T-cell (primary cell): ENCODE data around the gene CLP1. TPM values are rescaled to one million over a fixed set of nuclear protein-coding genes. Genes with fewer than 3 reads are reported as not detected.

ENCODE experiments used
- ATAC-seq, 4 experiments: fragments of 200-7000 bp in 3 of 4; fragments of 150-1000 bp in 1 of 4; cut with Tn5 transposase; replicated peaks in 1 of 4; 1 replicate in 3 of 4; 2 replicates in 1 of 4; pipeline ENCODE4 v1.10.0; 2021; ENCODE audit warnings: moderate library complexity in 3 of 4, mild to moderate bottlenecking in 2 of 4, moderate number of reproducible peaks in 1 of 4
- CTCF ChIA-PET, 2 donors: fragments of 300-600 bp; sonication (Branson Sonifier 250); formaldehyde crosslinking; loops; one replicate each; lab custom pipeline; 2022; ENCODE audit warnings: antibody characterized with exemption in 2 of 2; lab: Charles Lee
- POLR2A ChIA-PET, 2 donors: fragments of 300-600 bp; sonication (Branson Sonifier 250); formaldehyde crosslinking; loops; one replicate each; lab custom pipeline; 2022; ENCODE audit warnings: antibody characterized with exemption in 2 of 2; lab: Charles Lee
- DNase-seq, 35 experiments: peaks; one replicate each; pipeline versions ENCODE4 v3.0.0 to v3.0.0-alpha.2; 2013 to 2023
- H3K27ac ChIP-seq: one replicate; pipeline ENCODE4 v1.5.1; 2013; ENCODE audit warnings: low read length
- H3K27me3 ChIP-seq, 2 experiments: replicated peaks in 1 of 2; 1 replicate in 1 of 2; 2 replicates in 1 of 2; pipeline versions ENCODE4 v1.6.1 to v1.7.0; 2013; ENCODE audit warnings: low read length in 1 of 2, mixed read lengths in 1 of 2; ENCODE audit not compliant: control insufficient read depth in 2 of 2, insufficient read depth in 2 of 2; ENCODE audit errors: extremely low read depth in 1 of 2
- H3K36me3 ChIP-seq, 2 donors: 1 replicate in 1 of 2; 2 replicates in 1 of 2; pipeline versions ENCODE4 v1.6.1 to v1.7.0; 2013; ENCODE audit warnings: low read length in 1 of 2; ENCODE audit not compliant: control insufficient read depth in 2 of 2, insufficient read depth in 1 of 2; ENCODE audit errors: extremely low read depth in 1 of 2
- H3K4me1 ChIP-seq, 2 experiments: 1 replicate in 1 of 2; 2 replicates in 1 of 2; pipeline versions ENCODE4 v1.6.1 to v1.7.0; 2013; ENCODE audit warnings: low read length in 2 of 2, mixed read lengths in 1 of 2; ENCODE audit not compliant: insufficient read depth in 2 of 2, control insufficient read depth in 1 of 2; ENCODE audit errors: extremely low read depth in 1 of 2
- H3K4me3 ChIP-seq, 2 donors: 1 replicate in 1 of 2; 2 replicates in 1 of 2; pipeline versions ENCODE4 v1.5.1 to v1.7.0; 2013; ENCODE audit warnings: mild to moderate bottlenecking in 2 of 2, low read length in 1 of 2, moderate library complexity in 1 of 2; ENCODE audit not compliant: control insufficient read depth in 1 of 2; ENCODE audit errors: extremely low read depth in 1 of 2
- H3K9me3 ChIP-seq: 2 replicates; pipeline ENCODE4 v1.7.0; 2013
- H3K27ac Mint-ChIP-seq, 2 donors: one replicate each; pipeline ENCODE4 v1.8.0; 2020 to 2021; ENCODE audit warnings: mild to moderate bottlenecking in 2 of 2, mixed read lengths in 2 of 2
- H3K27me3 Mint-ChIP-seq, 2 donors: one replicate each; pipeline ENCODE4 v1.8.0; 2021 to 2022; ENCODE audit warnings: mixed read lengths in 2 of 2
- H3K36me3 Mint-ChIP-seq: one replicate; pipeline ENCODE4 v1.8.0; 2021; ENCODE audit warnings: mixed read lengths
- H3K4me1 Mint-ChIP-seq, 3 donors: one replicate each; pipeline ENCODE4 v1.8.0; 2020 to 2022; ENCODE audit warnings: mixed read lengths in 3 of 3, mild to moderate bottlenecking in 1 of 3
- H3K4me3 Mint-ChIP-seq, 3 donors: one replicate each; pipeline ENCODE4 v1.8.0; 2020 to 2022; ENCODE audit warnings: mild to moderate bottlenecking in 3 of 3, mixed read lengths in 3 of 3, moderate library complexity in 3 of 3
- H3K9me3 Mint-ChIP-seq, 3 donors: one replicate each; pipeline ENCODE4 v1.8.0; 2020 to 2022; ENCODE audit warnings: mixed read lengths in 3 of 3
- WGBS: methylation state at CpG from one replicate; pipeline ENCODE4 v1.1.5; 2013; ENCODE audit warnings: missing lambda C conversion rate; ENCODE audit not compliant: insufficient coverage; 5-methylcytosine and 5-hydroxymethylcytosine counted together
- total RNA-seq, 35 experiments: library from RNA in 6 of 35; stranded (reverse) in 6 of 35; fragments of 120-200 nt in 1 of 35; gene quantifications; one replicate each; pipeline versions ENCODE4 v1.2.1 to v1.2.4 and lab custom pipeline; 2013 to 2026

Gene CLP1
- total RNA-seq, 5 donors from 2014 or later (not counting 1 experiment from before 2014, with no cell fraction given), result 14.3 to 16.0 (median 14.5) TPM

GRCh38 chr11:57662893-57663292, 5.3 kb downstream of the CLP1 start:
- H3K4me3 Mint-ChIP-seq, result no peak overlapping the region
- Histone ChIP-seq H3K4me3 (no peak overlapping the region), H3K9me3 (no peaks in the 10 kb centered on the region), H3K27ac (no peak overlapping the region), H3K27me3 (no peaks in the 10 kb centered on the region), H3K4me1 (peaks cover 10 to 27% of the 10 kb centered on the region in 2 experiments), H3K36me3 (peaks cover 5 to 37% of the 10 kb centered on the region in 2 donors)
- ChIA-PET CTCF (interaction anchor here in 1 of 2 donors (0.9 kb wide), 1 partner anchor 905 kb away, joined by 3 read pairs; no protein-coding TSS in a partner anchor), POLR2A (no interaction called here)
- peak in 1 of 35 experiments; percentile 24 for DNase-seq
- H3K27ac Mint-ChIP-seq, result no peak overlapping the region
- ATAC-seq, result no peak
- no peaks in the 10 kb centered on the region for H3K9me3 Mint-ChIP-seq
- H3K27me3 Mint-ChIP-seq, result no peaks in the 10 kb centered on the region
- H3K4me1 Mint-ChIP-seq, result peaks cover 29 to 43% (median 40%) of the 10 kb centered on the region in 3 donors
- H3K36me3 Mint-ChIP-seq, result peaks cover 30% of the 10 kb centered on the region
- 30% methylated on average over 1 of the region's 4 CpGs for WGBS

DNA sequence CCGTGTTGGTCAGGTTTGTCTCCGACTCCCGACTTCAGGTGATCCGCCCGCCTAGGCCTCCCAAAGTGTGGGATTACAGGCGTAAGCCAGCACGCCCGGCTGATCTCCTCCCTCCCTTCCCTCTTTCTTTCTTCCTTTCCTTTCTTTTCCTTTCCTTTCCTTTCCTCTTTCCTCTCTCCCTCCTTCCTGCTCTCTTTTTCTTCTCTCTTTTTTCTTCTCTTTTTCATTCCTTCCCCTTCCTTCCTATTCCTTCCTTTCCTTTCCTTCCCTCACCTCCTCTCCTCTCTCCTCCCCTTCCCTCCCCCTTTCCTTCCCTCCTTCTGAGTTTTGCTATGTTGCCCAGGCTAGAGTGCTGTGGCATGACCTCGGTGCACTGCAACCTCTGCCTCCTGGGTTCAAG, 6.4 kb downstream of the CLP1 start:
- no peaks in the 10 kb centered on the region for H3K27me3 Mint-ChIP-seq
- DNase-seq (no peak), ATAC-seq (no peak)
- Histone ChIP-seq H3K27me3 (no peaks in the 10 kb centered on the region), H3K27ac (no peak overlapping the region), H3K4me3 (no peak overlapping the region), H3K9me3 (no peaks in the 10 kb centered on the region), H3K4me1 (peaks cover 8 to 18% of the 10 kb centered on the region in 2 experiments), H3K36me3 (peaks cover 5 to 37% of the 10 kb centered on the region in 2 donors)
- ChIA-PET POLR2A (no interaction called here), CTCF (no interaction called here)
- H3K4me1 Mint-ChIP-seq, result peaks cover 24 to 40% (median 37%) of the 10 kb centered on the region in 3 donors
- WGBS, result 95% methylated on average over 6 of the region's 9 CpGs
- no peak overlapping the region for H3K27ac Mint-ChIP-seq
- no peak overlapping the region for H3K4me3 Mint-ChIP-seq
- H3K36me3 Mint-ChIP-seq, result peaks cover 28% of the 10 kb centered on the region
- H3K9me3 Mint-ChIP-seq, result no peaks in the 10 kb centered on the region

DNA sequence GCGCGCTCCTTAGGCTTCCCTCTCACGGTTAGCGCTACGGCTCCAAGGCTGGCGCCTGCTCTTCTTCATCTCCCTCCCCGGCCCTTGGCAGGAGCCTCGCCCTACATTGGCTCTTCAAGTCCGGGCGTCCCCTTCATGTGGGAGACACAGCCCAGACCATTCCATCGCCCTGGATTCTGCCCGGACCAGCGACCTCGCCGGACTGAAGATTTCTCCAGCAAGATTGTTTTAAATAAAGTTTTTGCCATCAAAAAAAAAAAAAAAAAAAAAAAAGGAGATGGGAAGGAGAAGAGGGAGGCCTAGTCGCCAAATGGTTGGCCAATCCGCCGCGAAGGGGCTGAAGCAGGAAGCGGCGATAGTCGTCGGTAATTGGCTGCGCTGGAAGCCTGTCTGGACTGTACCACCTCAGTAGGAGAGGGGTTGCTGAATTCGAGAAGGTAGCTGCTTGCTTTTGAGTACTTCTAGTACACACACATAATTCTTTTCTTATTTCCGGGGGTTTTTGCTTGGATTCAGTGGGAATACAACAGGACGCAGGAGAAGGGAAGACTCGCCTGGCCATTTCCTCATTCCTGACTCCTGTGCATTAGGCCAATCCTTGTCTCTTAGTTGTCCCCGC, 9.7 kb downstream of the CLP1 start:
- H3K9me3 ChIP-seq, result no peaks in the 10 kb centered on the region
- DNase-seq (peak in 33 of 35 experiments; percentile 60 to 98 (median 94)), ATAC-seq (peak; percentile 70 to 76 (median 72))
- no peaks in the 10 kb centered on the region for H3K27me3 ChIP-seq
- H3K9me3 Mint-ChIP-seq, result no peaks in the 10 kb centered on the region
- peak overlapping the region; percentile 99 to 100 for H3K27ac Mint-ChIP-seq
- H3K4me3 ChIP-seq, result peak overlapping the region; percentile 90 to 98
- H3K27me3 Mint-ChIP-seq, result no peaks in the 10 kb centered on the region
- ChIA-PET CTCF (interaction anchor here (0.8 to 2.1 kb wide), 5 partner anchors 23 to 174 kb away, joined by 3 to 5 read pairs (median 4); partner anchors contain the start of gene SELENOH (in 1 of the 2)), POLR2A (interaction anchor here (0.7 to 1.0 kb wide), 3 partner anchors 9 to 888 kb away, joined by 4 to 12 read pairs (median 6); partner anchors contain the start of gene CLP1 (in 1 of the 2))
- H3K4me1 ChIP-seq, result peaks cover 22 to 23% of the 10 kb centered on the region in 2 experiments
- peaks cover 50 to 55% (median 50%) of the 10 kb centered on the region in 3 donors for H3K4me1 Mint-ChIP-seq
- 0% methylated on average over 14 of the region's 29 CpGs for WGBS
- H3K4me3 Mint-ChIP-seq, result peak overlapping the region; percentile 93 to 98 (median 95)
- H3K27ac ChIP-seq, result peak overlapping the region; percentile 100
- H3K36me3 ChIP-seq, result peaks cover 0 to 18% of the 10 kb centered on the region in 2 donors
- peaks cover 10% of the 10 kb centered on the region for H3K36me3 Mint-ChIP-seq

DNA sequence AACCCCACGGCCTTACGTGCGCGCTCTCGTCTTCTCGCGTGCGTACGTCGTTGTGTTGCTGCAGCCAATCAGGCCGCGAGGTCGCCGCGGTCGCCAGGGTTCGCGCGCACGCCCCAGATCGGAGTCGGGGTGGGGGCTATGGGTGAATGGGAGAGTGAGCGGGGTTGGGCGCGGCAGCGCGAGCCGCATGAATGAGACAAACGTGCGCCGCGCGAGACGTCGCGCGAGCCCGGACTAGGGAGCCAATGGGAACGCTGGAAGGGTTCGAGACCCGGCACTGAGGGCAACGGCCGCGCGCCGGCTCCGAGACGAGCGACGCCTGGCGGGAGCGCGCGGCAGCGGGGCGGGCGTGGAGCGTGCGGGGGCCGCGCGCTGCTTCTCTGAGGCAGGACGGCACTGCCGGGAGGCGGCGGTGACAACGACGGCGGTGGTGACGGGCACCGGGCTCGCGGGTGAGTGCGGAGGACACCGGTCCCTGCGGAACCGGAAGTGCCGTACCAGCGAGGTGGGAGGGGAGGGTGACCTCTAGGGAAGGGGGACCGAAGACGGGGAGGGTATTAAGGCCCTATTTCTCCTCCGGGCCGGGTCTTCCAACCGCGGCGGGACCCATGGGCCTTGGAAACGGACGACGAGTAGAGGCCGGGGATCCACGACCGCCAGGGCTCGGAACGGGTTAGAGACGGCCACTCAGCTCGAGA, 10.3 kb downstream of the CLP1 start, which contains the start of gene ZDHHC5:
ZDHHC5 (plus strand) TSS at position 379 of the 698 bp plus-strand sequence. CDS start 4,977 bp downstream, outside the sequence.
- Mint-ChIP-seq H3K27ac (peak within 1 kb of the TSS; percentile 99 to 100), H3K9me3 (no peaks in the 10 kb centered on the region), H3K4me1 (peaks cover 50 to 59% (median 52%) of the 10 kb centered on the region in 3 donors), H3K27me3 (no peaks in the 10 kb centered on the region), H3K36me3 (peaks cover 9% of the 10 kb centered on the region), H3K4me3 (peak within 1 kb of the TSS; percentile 93 to 98 (median 95))
- Histone ChIP-seq H3K4me3 (peak within 1 kb of the TSS; percentile 90 to 98), H3K36me3 (peaks cover 2 to 18% of the 10 kb centered on the region in 2 donors), H3K4me1 (peaks cover 23 to 24% of the 10 kb centered on the region in 2 experiments), H3K27me3 (no peaks in the 10 kb centered on the region), H3K27ac (peak within 1 kb of the TSS; percentile 100), H3K9me3 (no peaks in the 10 kb centered on the region)
- CTCF ChIA-PET, result interaction anchor here (0.6 to 2.1 kb wide), 3 partner anchors 44 to 99 kb away, joined by 3 to 5 read pairs (median 4); partner anchors contain the start of genes MED19 (in 1 of the 2) and SELENOH (in 1 of the 2)
- under 1% methylated on average over 89 of the region's 96 CpGs for WGBS
- POLR2A ChIA-PET, result interaction anchor here (0.7 kb wide), 2 partner anchors 51 to 888 kb away, joined by 6 to 12 read pairs; no protein-coding TSS in a partner anchor
- peak; percentile 98 to 100 (median 100) for DNase-seq
- peak; percentile 84 to 90 (median 86) for ATAC-seq

- H3K36me3 Mint-ChIP-seq, result peaks cover 14% of the 10 kb centered on the region
- H3K36me3 ChIP-seq, result peaks cover 2 to 23% of the 10 kb centered on the region in 2 donors
- CTCF ChIA-PET, result interaction anchor here (0.6 to 2.1 kb wide), 3 partner anchors 44 to 100 kb away, joined by 3 to 5 read pairs (median 4); partner anchors contain the start of genes MED19 (in 1 of the 2) and SELENOH (in 1 of the 2)
- H3K4me1 ChIP-seq, result peaks cover 26 to 27% of the 10 kb centered on the region in 2 experiments
- no peaks in the 10 kb centered on the region for H3K9me3 ChIP-seq
- under 1% methylated on average over 26 of the region's 31 CpGs for WGBS
- no peaks in the 10 kb centered on the region for H3K27me3 ChIP-seq
- H3K4me1 Mint-ChIP-seq, result peaks cover 55 to 64% (median 57%) of the 10 kb centered on the region in 3 donors
- no peaks in the 10 kb centered on the region for H3K27me3 Mint-ChIP-seq
- H3K9me3 Mint-ChIP-seq, result no peaks in the 10 kb centered on the region
- H3K27ac ChIP-seq, result peak overlapping the region; percentile 100
- peak overlapping the region; percentile 80 to 98 for H3K4me3 ChIP-seq
- POLR2A ChIA-PET, result no interaction called here
- DNase-seq, result peak in 23 of 35 experiments; percentile 4 to 58 (median 28)
- peak overlapping the region; percentile 99 to 100 for H3K27ac Mint-ChIP-seq
- ATAC-seq, result peak in 2 of 4 experiments; percentile 4
- peak overlapping the region; percentile 93 to 98 (median 95) for H3K4me3 Mint-ChIP-seq
Observed at GRCh38 chr11:57668434-57668782, 10.8 kb downstream of the CLP1 start.

DNA sequence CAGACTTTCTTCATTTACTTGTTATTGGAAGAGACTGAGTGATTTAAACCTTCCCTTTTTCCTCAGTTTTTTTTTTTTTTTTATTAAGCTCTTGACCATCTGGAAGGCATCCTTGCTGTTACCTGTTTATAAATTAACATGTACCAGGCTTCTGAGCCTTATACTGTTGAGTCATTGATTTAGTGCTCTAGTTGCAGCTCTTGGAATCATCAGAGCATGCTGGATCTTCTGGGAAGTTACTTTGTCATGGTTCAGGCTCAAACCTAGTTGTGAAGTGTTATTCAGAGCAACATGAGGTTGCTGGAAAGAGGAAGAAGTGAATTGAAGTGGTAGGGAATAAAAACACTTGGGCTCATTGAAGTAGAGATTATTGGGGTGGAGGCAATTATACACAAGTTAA, 16.7 kb downstream of the CLP1 start:
- Mint-ChIP-seq H3K4me3 (peak overlapping the region in 1 of 3 donors; percentile 6), H3K4me1 (peaks cover 82 to 86% (median 83%) of the 10 kb centered on the region in 3 donors), H3K9me3 (no peaks in the 10 kb centered on the region), H3K36me3 (peaks cover 37% of the 10 kb centered on the region), H3K27me3 (no peaks in the 10 kb centered on the region), H3K27ac (peak overlapping the region; percentile 64 to 69)
- Histone ChIP-seq H3K4me1 (peaks cover 19 to 30% of the 10 kb centered on the region in 2 experiments), H3K27me3 (no peaks in the 10 kb centered on the region), H3K27ac (no peak overlapping the region), H3K36me3 (peaks cover 8 to 61% of the 10 kb centered on the region in 2 donors), H3K4me3 (no peak overlapping the region), H3K9me3 (no peaks in the 10 kb centered on the region)
- ChIA-PET POLR2A (interaction anchor here in 1 of 2 donors (0.6 kb wide), 1 partner anchor 24 kb away, joined by 6 read pairs; no protein-coding TSS in a partner anchor), CTCF (interaction anchor here in 1 of 2 donors (0.7 kb wide), 1 partner anchor 36 kb away, joined by 6 read pairs; no protein-coding TSS in a partner anchor)
- no peak for DNase-seq
- ATAC-seq, result no peak
